ENCODE results near the gene RECQL5.
"Not testable (repeated sequence)": the region's sequence is repeated elsewhere in the genome, so short reads cannot be mapped to it uniquely, and the experiment has no call there.

The RECQL5 gene

GRCh38 chr17:75647921-75648320 lies 19.0 kb downstream of the RECQL5 start:
- DNase-seq (ENCODE audit: low read depth): no peak

- DNase-seq (ENCODE audit: low read depth): no peak
Measured at GRCh38 chr17:75647061-75647460, 19.9 kb downstream of the RECQL5 start.

GRCh38 chr17:75646638-75646992 lies 20.3 kb downstream of the RECQL5 start:
- no peak for DNase-seq (ENCODE audit: low read depth)

GRCh38 chr17:75645889-75646637 lies 20.9 kb downstream of the RECQL5 start:
- no peak for DNase-seq (ENCODE audit: low read depth)

- no peak for DNase-seq (ENCODE audit: low read depth)
Measured at GRCh38 chr17:75645501-75645888, 21.5 kb downstream of the RECQL5 start.

GRCh38 chr17:75643643-75644017 lies 23.3 kb downstream of the RECQL5 start:
- DNase-seq (ENCODE audit: low read depth): no peak

GRCh38 chr17:75642784-75643642 lies 23.9 kb downstream of the RECQL5 start:
- no peak for DNase-seq (ENCODE audit: low read depth)

GRCh38 chr17:75642182-75642783 lies 24.7 kb downstream of the RECQL5 start:
- no peak for DNase-seq (ENCODE audit: low read depth)

GRCh38 chr17:75641343-75641742 lies 25.6 kb downstream of the RECQL5 start:
- DNase-seq (ENCODE audit: low read depth): no peak

- no peak for DNase-seq (ENCODE audit: low read depth)
Measured at GRCh38 chr17:75640556-75641119, 26.3 kb downstream of the RECQL5 start.

- DNase-seq (ENCODE audit: low read depth): no peak
Measured at GRCh38 chr17:75639771-75640555, 27.0 kb downstream of the RECQL5 start.

- no peak for DNase-seq (ENCODE audit: low read depth)
Measured at GRCh38 chr17:75639327-75639726, 27.6 kb downstream of the RECQL5 start.

- DNase-seq (ENCODE audit: low read depth): no peak
Measured at GRCh38 chr17:75638893-75639292, 28.1 kb downstream of the RECQL5 start.

- not testable (repeated sequence) for DNase-seq (ENCODE audit: low read depth)
Measured at GRCh38 chr17:75638039-75638438, 28.9 kb downstream of the RECQL5 start.

- no peak for DNase-seq (ENCODE audit: low read depth)
Measured at GRCh38 chr17:75637551-75637950, 29.4 kb downstream of the RECQL5 start.

- no peak for DNase-seq (ENCODE audit: low read depth)
Measured at GRCh38 chr17:75637143-75637538, 29.8 kb downstream of the RECQL5 start.

GRCh38 chr17:75636381-75637142 lies 30.4 kb downstream of the RECQL5 start:
- DNase-seq (ENCODE audit: low read depth): no peak

- DNase-seq (ENCODE audit: low read depth): no peak
Measured at GRCh38 chr17:75635610-75636202, 31.2 kb downstream of the RECQL5 start.

- DNase-seq (ENCODE audit: low read depth): no peak
Measured at GRCh38 chr17:75634754-75635609, 32.0 kb downstream of the RECQL5 start.

- DNase-seq (ENCODE audit: low read depth): no peak
Measured at GRCh38 chr17:75634376-75634740, 32.6 kb downstream of the RECQL5 start.
